ENCODE data around the gene ADAMTS20. TPM values are rescaled to one million over a fixed set of nuclear protein-coding genes. Genes with fewer than 3 reads are reported as not detected.

The ADAMTS20 gene
- total and polyA plus RNA-seq, 2 donors (not counting 3 experiments of a cell fraction or from before 2014, with no cell fraction given) = not detected

GRCh38 chr12:43337571-43338444, 214.2 kb downstream of the ADAMTS20 start:
- H3K9me3 ChIP-seq (replicated peaks; ENCODE audit: control insufficient read depth, insufficient read depth, low read length) = no peaks in the 10 kb centered on the region
- no peaks in the 10 kb centered on the region for H3K36me3 ChIP-seq (ENCODE audit: control insufficient read depth in 2 of 2, extremely low read depth in 1 of 2, insufficient read depth in 2 of 2, low read length in 2 of 2)
- CTCF ChIA-PET = interaction anchor here (0.8 to 5.6 kb wide), 24 partner anchors 9 to 1313 kb away, joined by 3 to 83 read pairs (median 6); no protein-coding TSS in a partner anchor
- no peaks in the 10 kb centered on the region for H3K27me3 ChIP-seq (ENCODE audit: control insufficient read depth in 2 of 2, insufficient read depth in 2 of 2, low read length in 2 of 2)
- FAIRE-seq (no peak), DNase-seq (ENCODE audit: low read depth, low spot score) (peak; percentile 3)
- H3K9ac ChIP-seq (replicated peaks; ENCODE audit: extremely low read depth, insufficient read depth, low read length) = no peak overlapping the region
- POLR2A ChIA-PET = interaction anchor here (1.4 kb wide), 1 partner anchor 855 kb away, joined by 5 read pairs; no protein-coding TSS in a partner anchor
- H3K4me2 ChIP-seq (ENCODE audit: insufficient read depth, low read length) = peak overlapping the region; percentile 68
- intact Hi-C loops (cut with micrococcal nuclease) = loop anchor here (1.0 to 10.0 kb wide), 11 partner anchors 45 to 1651 kb away; partner anchors contain the start of gene YAF2
- dilution Hi-C loops (cut with MboI; ENCODE audit: extremely low pct_ligation_motif_present, low sequenced_read_pairs) = no loop called here
- no peaks in the 10 kb centered on the region for H3K9me1 ChIP-seq (replicated peaks; ENCODE audit: control insufficient read depth, extremely low read depth, insufficient read depth, low read length)
- H2AFZ ChIP-seq (ENCODE audit: low read depth, low read length) = peak overlapping the region; percentile 7
- peaks cover 31% of the 10 kb centered on the region for H3K4me1 ChIP-seq (ENCODE audit: control insufficient read depth, extremely low read depth, insufficient read depth, low read length)
- no TSS peak for BruUV-seq (replicated peaks)
- TF ChIP-seq JUN (IDR thresholded peaks at IDR 0.05; ENCODE audit: borderline replicate concordance, insufficient read depth, insufficient read length, low read depth) (no peak), FOS (IDR thresholded peaks at IDR 0.05; ENCODE audit: borderline replicate concordance, insufficient read depth, low read length) (peak; percentile 6), GATA2 (IDR thresholded peaks at IDR 0.05; ENCODE audit: insufficient read depth, insufficient read length, low read depth, low read length) (no peak), MAX (IDR thresholded peaks at IDR 0.05; ENCODE audit: insufficient read depth, insufficient read length) (no peak)
- H3K4me3 ChIP-seq (replicated peaks in 1 of 3; ENCODE audit: insufficient read depth in 1 of 3, low read depth in 1 of 3, low read length in 3 of 3) = no peak overlapping the region
- peak overlapping the region; percentile 11 for H3K27ac ChIP-seq (ENCODE audit: insufficient read depth, low read depth, low read length)
- H4K20me1 ChIP-seq (replicated peaks; ENCODE audit: control insufficient read depth, extremely low read depth, insufficient read depth, low read length) = no peaks in the 10 kb centered on the region
- no peaks in the 10 kb centered on the region for H3K79me2 ChIP-seq (ENCODE audit: control insufficient read depth, insufficient read depth, low read length)
